B cell (primary cell): Measurements from ENCODE around the gene LARGE2. TPM values are rescaled to one million over a fixed set of nuclear protein-coding genes. Genes with fewer than 3 reads are reported as not detected.

Experiments used
- ATAC-seq: fragments of 200-7000 bp; cut with Tn5 transposase; one replicate; pipeline ENCODE4 v1.10.0; 2021; ENCODE audit warnings: low read depth, mild to moderate bottlenecking, moderate number of reproducible peaks, moderate library complexity
- CTCF ChIA-PET: fragments of 350-600 bp; sonication (Branson Sonifier 250); formaldehyde crosslinking; loops from one replicate; lab custom pipeline; 2021; ENCODE audit warnings: antibody characterized with exemption, inconsistent platforms; lab: Charles Lee
- POLR2A ChIA-PET: fragments of 350-600 bp; sonication (Branson Sonifier 250); formaldehyde crosslinking; loops from one replicate; lab custom pipeline; 2021; ENCODE audit warnings: antibody characterized with exemption; lab: Charles Lee
- DNase-seq: peaks from one replicate; pipeline ENCODE4 v3.0.0; 2013
- H2AFZ ChIP-seq: 2 replicates; pipeline ENCODE4 v1.6.1; 2012; ENCODE audit warnings: mild to moderate bottlenecking, low read depth, low read length; ENCODE audit not compliant: insufficient read depth, poor library complexity, severe bottlenecking
- H3K27ac ChIP-seq, 2 donors: 1 replicate in 1 of 2; 2 replicates in 1 of 2; pipeline ENCODE4 v1.5.1; 2012 to 2013; ENCODE audit warnings: low read length in 2 of 2, mild to moderate bottlenecking in 2 of 2, moderate library complexity in 1 of 2
- H3K27me3 ChIP-seq, 4 experiments: fragments of 200-600 bp in 1 of 4; sonication (generic) in 1 of 4; replicated peaks in 1 of 4; 1 replicate in 2 of 4; 2 replicates in 2 of 4; pipeline versions ENCODE4 v1.6.1 to v1.7.0; 2013 to 2016; ENCODE audit warnings: low read length in 3 of 4, mild to moderate bottlenecking in 2 of 4, mixed read lengths in 1 of 4, moderate library complexity in 1 of 4; ENCODE audit not compliant: insufficient read depth in 4 of 4, control insufficient read depth in 3 of 4; ENCODE audit errors: control extremely low read depth in 1 of 4
- H3K36me3 ChIP-seq, 2 experiments: replicated peaks in 1 of 2; 1 replicate in 1 of 2; 2 replicates in 1 of 2; pipeline versions ENCODE4 v1.6.1 to v1.7.1; 2013; ENCODE audit warnings: low read length in 1 of 2; ENCODE audit not compliant: insufficient read depth in 2 of 2, control insufficient read depth in 1 of 2; ENCODE audit errors: control extremely low read depth in 1 of 2, extremely low read depth in 1 of 2
- H3K4me1 ChIP-seq, 2 donors: fragments of 200-600 bp in 1 of 2; sonication (generic) in 1 of 2; 1 replicate in 1 of 2; 2 replicates in 1 of 2; pipeline versions ENCODE4 v1.5.1 to v1.6.1; 2013 to 2017; ENCODE audit warnings: low read length in 2 of 2; ENCODE audit not compliant: control insufficient read depth in 2 of 2, insufficient read depth in 2 of 2
- H3K4me2 ChIP-seq: replicated peaks from 2 replicates; pipeline ENCODE3; 2012; ENCODE audit warnings: mild to moderate bottlenecking, low read depth, low read length; ENCODE audit not compliant: poor library complexity, severe bottlenecking
- H3K4me3 ChIP-seq, 5 experiments: fragments of 200-600 bp in 1 of 5; sonication (generic) in 1 of 5; 1 replicate in 3 of 5; 2 replicates in 2 of 5; pipeline versions ENCODE4 v1.5.1 to v1.7.0; 2011 to 2016; ENCODE audit warnings: low read length in 4 of 5, mild to moderate bottlenecking in 4 of 5, low read depth in 2 of 5, control low read depth in 1 of 5, moderate library complexity in 1 of 5; ENCODE audit not compliant: insufficient read depth in 1 of 5; ENCODE audit errors: control extremely low read depth in 1 of 5, extremely low read depth in 1 of 5
- H3K79me2 ChIP-seq: fragments of 200-600 bp; sonication (generic); one replicate; pipeline ENCODE4 v1.6.0; 2016; ENCODE audit warnings: low read length; ENCODE audit not compliant: control insufficient read depth, insufficient read depth
- H3K9ac ChIP-seq: fragments of 200-600 bp; sonication (generic); 2 replicates; pipeline ENCODE4 v1.6.1; 2017; ENCODE audit warnings: mild to moderate bottlenecking, low read length, moderate library complexity
- H3K9me3 ChIP-seq, 3 donors: one replicate each; pipeline versions ENCODE4 v1.6.1 to v1.7.1; 2013; ENCODE audit warnings: low read length in 2 of 3; ENCODE audit not compliant: control insufficient read depth in 2 of 3, insufficient read depth in 1 of 3; ENCODE audit errors: control extremely low read depth in 1 of 3
- H4K20me1 ChIP-seq: 2 replicates; pipeline ENCODE4 v1.6.0; 2012; ENCODE audit warnings: mild to moderate bottlenecking, low read length; ENCODE audit not compliant: insufficient read depth, control insufficient read depth, poor library complexity, severe bottlenecking
- H3K27ac Mint-ChIP-seq: one replicate; pipeline ENCODE4 v1.8.0; 2021; ENCODE audit warnings: mixed read lengths
- H3K27me3 Mint-ChIP-seq: one replicate; pipeline ENCODE4 v1.8.0; 2021; ENCODE audit warnings: mixed read lengths
- H3K4me1 Mint-ChIP-seq: one replicate; pipeline ENCODE4 v1.8.0; 2021; ENCODE audit warnings: mixed read lengths
- H3K4me3 Mint-ChIP-seq: one replicate; pipeline ENCODE4 v1.8.0; 2021; ENCODE audit warnings: mixed read lengths
- H3K9me3 Mint-ChIP-seq: one replicate; pipeline ENCODE4 v1.8.0; 2022; ENCODE audit warnings: mixed read lengths; ENCODE audit not compliant: insufficient read depth
- CTCF ChIP-seq: fragments of 200-600 bp; IDR thresholded peaks from one replicate; pipeline ENCODE4 v1.8.0; 2022; ENCODE audit warnings: antibody characterized with exemption, mild to moderate bottlenecking
- EZH2 ChIP-seq: IDR thresholded peaks from 2 replicates; pipeline ENCODE4 v1.6.1; 2012; ENCODE audit warnings: borderline replicate concordance, low read depth, mild to moderate bottlenecking, moderate library complexity, low read length; ENCODE audit not compliant: insufficient read depth, poor library complexity, severe bottlenecking
- WGBS: methylation state at CpG from one replicate; pipeline ENCODE4 v1.1.5; 2013; ENCODE audit warnings: missing lambda C conversion rate; ENCODE audit not compliant: insufficient coverage; 5-methylcytosine and 5-hydroxymethylcytosine counted together
- intact Hi-C: fragments of 100-400 bp; cut with micrococcal nuclease; formaldehyde crosslinking; loops from one replicate; pipeline ENCODE4 v1.10.0; 2022
- polyA plus RNA-seq: library from polyadenylated mRNA; depleted of rRNA; stranded (reverse); fragments of >200 nt; gene quantifications from 2 replicates; pipeline ENCODE4 v1.2.3, GENCODE V29; 2012
- total RNA-seq, 2 donors: library from RNA; stranded (reverse); fragments of 120-200 nt in 1 of 2; gene quantifications; 1 replicate in 1 of 2; 2 replicates in 1 of 2; pipeline versions ENCODE4 v1.2.3 to v1.2.4, GENCODE V29; 2013 to 2022

Gene LARGE2
- total and polyA plus RNA-seq, 2 donors (not counting 1 experiment from before 2014, with no cell fraction given), result 109 to 264 TPM

- no peak overlapping the region for H3K4me3 Mint-ChIP-seq
- H3K9me3 Mint-ChIP-seq, result no peaks in the 10 kb centered on the region
- DNase-seq, result no peak
- no peak for ATAC-seq
- WGBS, result no CpG with 5 or more reads among the region's 1 CpG
- no peak overlapping the region for H3K9ac ChIP-seq
- no peaks in the 10 kb centered on the region for H3K27me3 Mint-ChIP-seq
- no peaks in the 10 kb centered on the region for H3K79me2 ChIP-seq
- CTCF ChIA-PET, result interaction anchor here (1.4 to 5.9 kb wide), 2 partner anchors 8 to 17 kb away, joined by 3 to 43 read pairs; no protein-coding TSS in a partner anchor
- H3K27ac ChIP-seq, result no peak overlapping the region
- H3K9me3 ChIP-seq, result no peaks in the 10 kb centered on the region
- no peaks in the 10 kb centered on the region for H3K4me1 ChIP-seq
- H3K27ac Mint-ChIP-seq, result no peak overlapping the region
- H3K4me3 ChIP-seq, result no peak overlapping the region
- peaks cover 24 to 65% of the 10 kb centered on the region in 2 experiments for H3K36me3 ChIP-seq
- no peak overlapping the region for H2AFZ ChIP-seq
- no peak for TF ChIP-seq CTCF
- TF ChIP-seq EZH2, result no peak
- H3K27me3 ChIP-seq, result no peaks in the 10 kb centered on the region
- peaks cover 4% of the 10 kb centered on the region for H3K4me1 Mint-ChIP-seq
- no peak overlapping the region for H3K4me2 ChIP-seq
- H4K20me1 ChIP-seq, result no peaks in the 10 kb centered on the region
- POLR2A ChIA-PET, result interaction anchor here (0.9 kb wide), 1 partner anchor 8 kb away, joined by 6 read pairs; no protein-coding TSS in a partner anchor
- intact Hi-C loops, result no loop called here
Observed at GRCh38 chr11:45947885-45948284, 25.4 kb downstream of the LARGE2 start.

- Mint-ChIP-seq H3K27me3 (no peaks in the 10 kb centered on the region), H3K9me3 (no peaks in the 10 kb centered on the region), H3K27ac (no peak overlapping the region), H3K4me1 (peaks cover 4% of the 10 kb centered on the region), H3K4me3 (no peak overlapping the region)
- Histone ChIP-seq H3K36me3 (peaks cover 24 to 70% of the 10 kb centered on the region in 2 experiments), H3K27ac (no peak overlapping the region), H3K27me3 (no peaks in the 10 kb centered on the region), H4K20me1 (no peaks in the 10 kb centered on the region), H3K4me2 (no peak overlapping the region), H3K4me3 (no peak overlapping the region), H3K79me2 (no peaks in the 10 kb centered on the region), H2AFZ (no peak overlapping the region), H3K9ac (no peak overlapping the region), H3K9me3 (no peaks in the 10 kb centered on the region), H3K4me1 (no peaks in the 10 kb centered on the region)
- WGBS, result 100% methylated on average over 3 of the region's 3 CpGs
- TF ChIP-seq EZH2 (no peak), CTCF (no peak)
- ATAC-seq (no peak), DNase-seq (no peak)
- ChIA-PET POLR2A (interaction anchor here (0.9 kb wide), 1 partner anchor 9 kb away, joined by 6 read pairs; no protein-coding TSS in a partner anchor), CTCF (interaction anchor here (1.4 to 5.9 kb wide), 2 partner anchors 9 to 16 kb away, joined by 3 to 43 read pairs; no protein-coding TSS in a partner anchor)
- intact Hi-C loops, result no loop called here
Observed at GRCh38 chr11:45948356-45948755, 25.9 kb downstream of the LARGE2 start.
